Thymus (tissue), 11 donors: ENCODE data around the gene PACRG. TPM values are rescaled to one million over a fixed set of nuclear protein-coding genes. Genes with fewer than 3 reads are reported as not detected.
A peak's percentile ranks its signal among the peaks of the same experiment; 100 is the strongest.

Source experiments
- DNase-seq, 9 donors: peaks; one replicate each; pipeline ENCODE4 v3.0.0-alpha.2; 2013; ENCODE audit warnings: low spot score in 9 of 9, low read depth in 6 of 9, missing footprints in 1 of 9
- H3K27ac ChIP-seq, 2 donors: one replicate each; pipeline ENCODE4 v1.5.1; 2013; ENCODE audit warnings: control low read depth in 1 of 2, low read depth in 1 of 2, low read length in 1 of 2, mild to moderate bottlenecking in 1 of 2, moderate library complexity in 1 of 2
- H3K27me3 ChIP-seq, 2 donors: one replicate each; pipeline ENCODE4 v1.5.1; 2013; ENCODE audit warnings: low read length in 1 of 2; ENCODE audit not compliant: control insufficient read depth in 2 of 2, insufficient read depth in 1 of 2
- H3K36me3 ChIP-seq, 2 donors: one replicate each; pipeline ENCODE4 v1.5.1; 2013; ENCODE audit warnings: low read length in 1 of 2, mild to moderate bottlenecking in 1 of 2, moderate library complexity in 1 of 2; ENCODE audit not compliant: control insufficient read depth in 2 of 2, insufficient read depth in 2 of 2
- H3K4me1 ChIP-seq, 2 donors: one replicate each; pipeline ENCODE4 v1.5.1; 2013; ENCODE audit warnings: low read length in 2 of 2; ENCODE audit not compliant: control insufficient read depth in 2 of 2, insufficient read depth in 2 of 2
- H3K4me3 ChIP-seq, 2 donors: one replicate each; pipeline ENCODE4 v1.5.1; 2013; ENCODE audit warnings: low read length in 2 of 2, control low read depth in 1 of 2, mild to moderate bottlenecking in 1 of 2
- H3K9me3 ChIP-seq, 2 donors: one replicate each; pipeline ENCODE4 v1.5.1; 2013; ENCODE audit warnings: low read length in 1 of 2, mild to moderate bottlenecking in 1 of 2; ENCODE audit not compliant: control insufficient read depth in 2 of 2, insufficient read depth in 1 of 2
- WGBS: extraction: QIAGEN DNeasy Blood & Tissue Kit; methylation state at CpG from one replicate; pipeline ENCODE4 v1.1.7; 2013; 5-methylcytosine and 5-hydroxymethylcytosine counted together
- polyA plus RNA-seq: library from polyadenylated mRNA; stranded (reverse); fragments of 200-250 nt; gene quantifications from one replicate; pipeline ENCODE4 v1.2.3, GENCODE V29; 2013
- total RNA-seq: library from RNA; stranded (reverse); fragments of 120-200 nt; gene quantifications from one replicate; pipeline ENCODE4 v1.2.4, GENCODE V29; 2013
- donor health status: healthy.

Gene PACRG
- total and polyA plus RNA-seq, 2 donors = 0.42 to 0.62 TPM

- Histone ChIP-seq H3K36me3 (no peaks in the 10 kb centered on the region), H3K9me3 (no peaks in the 10 kb centered on the region), H3K4me1 (peaks cover 0 to 7% of the 10 kb centered on the region in 2 donors), H3K4me3 (no peak overlapping the region), H3K27me3 (no peaks in the 10 kb centered on the region), H3K27ac (peak overlapping the region in 1 of 2 donors; percentile 16)
- 55% methylated on average over 13 of the region's 13 CpGs for WGBS
- DNase-seq = peak in 1 of 9 donors; percentile 19
Observed at GRCh38 chr6:163354761-163355425, 627.1 kb downstream of the PACRG start.

GRCh38 chr6:163355426-163355991 lies 627.7 kb downstream of the PACRG start:
- Histone ChIP-seq H3K27me3 (no peaks in the 10 kb centered on the region), H3K4me1 (peaks cover 0 to 7% of the 10 kb centered on the region in 2 donors), H3K9me3 (no peaks in the 10 kb centered on the region), H3K27ac (peak overlapping the region in 1 of 2 donors; percentile 30), H3K4me3 (no peak overlapping the region), H3K36me3 (no peaks in the 10 kb centered on the region)
- 79% methylated on average over 9 of the region's 9 CpGs for WGBS
- peak in 1 of 9 donors; percentile 14 for DNase-seq

DNA sequence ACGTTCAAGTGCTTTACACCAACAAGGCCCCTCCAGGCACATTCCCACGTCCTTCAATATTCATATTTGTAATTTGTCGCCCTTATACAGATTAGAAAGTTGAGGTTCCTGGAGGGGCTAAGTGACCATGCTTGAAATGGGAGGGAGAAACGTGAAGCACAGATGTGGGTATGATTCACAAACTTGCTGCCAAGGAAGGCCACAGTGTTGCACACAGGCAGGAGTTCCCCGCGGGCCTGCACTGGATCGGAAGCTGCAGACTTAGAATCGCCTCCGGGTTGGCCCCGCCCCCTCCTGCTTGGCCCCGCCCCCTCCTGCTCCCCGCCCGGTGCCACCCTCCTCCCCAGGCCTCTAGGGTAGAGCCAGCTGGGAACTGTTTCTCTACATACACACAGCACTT lies 628.5 kb downstream of the PACRG start:
- peaks cover 0 to 7% of the 10 kb centered on the region in 2 donors for H3K4me1 ChIP-seq
- no peak overlapping the region for H3K4me3 ChIP-seq
- H3K9me3 ChIP-seq = no peaks in the 10 kb centered on the region
- no peak overlapping the region for H3K27ac ChIP-seq
- no peaks in the 10 kb centered on the region for H3K27me3 ChIP-seq
- WGBS = 63% methylated on average over 13 of the region's 13 CpGs
- no peaks in the 10 kb centered on the region for H3K36me3 ChIP-seq
- peak in 1 of 9 donors; percentile 15 for DNase-seq

- Histone ChIP-seq H3K4me3 (no peak overlapping the region), H3K4me1 (peaks cover 0 to 7% of the 10 kb centered on the region in 2 donors), H3K36me3 (no peaks in the 10 kb centered on the region), H3K27ac (no peak overlapping the region), H3K27me3 (no peaks in the 10 kb centered on the region), H3K9me3 (no peaks in the 10 kb centered on the region)
- DNase-seq = no peak
- WGBS = 96% methylated on average over 6 of the region's 6 CpGs
Observed at GRCh38 chr6:163356743-163357142, 629.0 kb downstream of the PACRG start.

- Histone ChIP-seq H3K27me3 (no peaks in the 10 kb centered on the region), H3K27ac (no peak overlapping the region), H3K4me1 (no peaks in the 10 kb centered on the region), H3K4me3 (no peak overlapping the region), H3K9me3 (no peaks in the 10 kb centered on the region), H3K36me3 (no peaks in the 10 kb centered on the region)
- no peak for DNase-seq
- WGBS = 96% methylated on average over 13 of the region's 13 CpGs
Observed at GRCh38 chr6:163364641-163365040, 636.9 kb downstream of the PACRG start.

Other genes with a start within 250 kb of the PACRG start
- 0.71 TPM for gene PRKN, start 208 bp upstream of the PACRG start, total RNA-seq
- gene PRKN, start 208 bp upstream of the PACRG start, polyA plus RNA-seq = 0.48 TPM